Hepatocyte (in vitro differentiated cells): Measurements from ENCODE around the gene PHACTR1. TPM values are rescaled to one million over a fixed set of nuclear protein-coding genes. Genes with fewer than 3 reads are reported as not detected.
A peak's percentile ranks its signal among the peaks of the same experiment; 100 is the strongest.
"Not testable (repeated sequence)": the region's sequence is repeated elsewhere in the genome, so short reads cannot be mapped to it uniquely, and the experiment has no call there.

Source experiments
- DNase-seq: peaks from one replicate; pipeline ENCODE4 v3.0.0-alpha.2; 2016; ENCODE audit warnings: low spot score
- H2AFZ ChIP-seq: fragments of 200-600 bp; sonication (generic); 2 replicates; pipeline ENCODE4 v1.6.0; 2016; ENCODE audit warnings: antibody characterized with exemption, mild to moderate bottlenecking
- H3K27ac ChIP-seq: fragments of 200-600 bp; sonication (generic); 2 replicates; pipeline ENCODE4 v1.5.1; 2016; ENCODE audit warnings: mild to moderate bottlenecking
- H3K27me3 ChIP-seq: fragments of 200-600 bp; sonication (generic); 2 replicates; pipeline ENCODE4 v1.6.1; 2016
- H3K36me3 ChIP-seq: fragments of 200-600 bp; sonication (generic); replicated peaks from 2 replicates; pipeline ENCODE4 v1.5.1; 2016; ENCODE audit warnings: low read depth; ENCODE audit not compliant: insufficient read depth
- H3K4me1 ChIP-seq: fragments of 200-600 bp; sonication (generic); 2 replicates; pipeline ENCODE4 v1.5.1; 2016; ENCODE audit warnings: mild to moderate bottlenecking, moderate library complexity; ENCODE audit not compliant: insufficient read depth
- H3K4me2 ChIP-seq: fragments of 200-600 bp; sonication (generic); 2 replicates; pipeline ENCODE4 v1.6.0; 2016
- H3K4me3 ChIP-seq: fragments of 200-600 bp; sonication (generic); 2 replicates; pipeline ENCODE4 v1.5.1; 2016; ENCODE audit warnings: mild to moderate bottlenecking
- H3K79me2 ChIP-seq: fragments of 200-600 bp; sonication (generic); 2 replicates; pipeline ENCODE4 v1.6.0; 2017; ENCODE audit warnings: mild to moderate bottlenecking
- H3K9me2 ChIP-seq: fragments of 200-600 bp; sonication (generic); replicated peaks from 2 replicates; pipeline ENCODE4 v1.6.0; 2017; ENCODE audit warnings: mild to moderate bottlenecking; ENCODE audit not compliant: insufficient read depth
- H3K9me3 ChIP-seq: fragments of 200-600 bp; sonication (generic); 2 replicates; pipeline ENCODE4 v1.5.1; 2016; ENCODE audit warnings: low read depth, mild to moderate bottlenecking
- H4K20me1 ChIP-seq: fragments of 200-600 bp; sonication (generic); 2 replicates; pipeline ENCODE4 v1.6.0; 2016; ENCODE audit warnings: mild to moderate bottlenecking; ENCODE audit not compliant: insufficient read depth, poor library complexity, severe bottlenecking
- CTCF ChIP-seq: fragments of 200-600 bp; sonication (generic); IDR thresholded peaks from 2 replicates; pipeline ENCODE4 v1.5.1; 2016; ENCODE audit warnings: antibody characterized with exemption, mild to moderate bottlenecking; ENCODE audit not compliant: poor library complexity
- EZH2 ChIP-seq: fragments of 200-600 bp; sonication (generic); IDR thresholded peaks from 2 replicates; pipeline ENCODE4 v1.6.1; 2016; ENCODE audit warnings: antibody characterized with exemption, mild to moderate bottlenecking, borderline replicate concordance
- EZH2phosphoT487 ChIP-seq: fragments of 200-600 bp; sonication (generic); IDR thresholded peaks from one replicate; pipeline ENCODE4 v1.6.1; 2018; ENCODE audit warnings: antibody characterized with exemption, mild to moderate bottlenecking, low read depth, moderate library complexity; ENCODE audit not compliant: unreplicated experiment, severe bottlenecking
- WGBS: methylation state at CpG from one replicate; pipeline ENCODE4 v1.1.6; 2016; ENCODE audit warnings: low lambda C conversion rate; ENCODE audit errors: missing lambda C conversion rate; 5-methylcytosine and 5-hydroxymethylcytosine counted together
- polyA plus RNA-seq: library from polyadenylated mRNA; unstranded; fragments of >200 nt; fragmentation: Nextera tagmentation; extraction: Ambion mirVana; gene quantifications from 2 replicates; pipeline ENCODE4 v1.2.1, GENCODE V29; 2016
- total RNA-seq: library from RNA; depleted of rRNA; stranded (reverse); fragments of >200 nt; gene quantifications from 2 replicates; pipeline ENCODE4 v1.2.3, GENCODE V29; 2014

Gene PHACTR1
- total and polyA plus RNA-seq, 2 experiments from 2014 or later: 3.0 to 4.3 TPM

GRCh38 chr6:13319891-13320564 is 603.5 kb downstream of the PHACTR1 start:
- Histone ChIP-seq H3K9me3 (no peaks in the 10 kb centered on the region), H3K4me1 (no peaks in the 10 kb centered on the region), H3K36me3 (no peaks in the 10 kb centered on the region), H3K27ac (no peak overlapping the region), H3K9me2 (no peaks in the 10 kb centered on the region), H3K27me3 (no peaks in the 10 kb centered on the region), H3K4me3 (no peak overlapping the region), H4K20me1 (no peaks in the 10 kb centered on the region), H3K4me2 (no peak overlapping the region), H2AFZ (no peak overlapping the region), H3K79me2 (no peaks in the 10 kb centered on the region)
- TF ChIP-seq EZH2phosphoT487 (no peak), EZH2 (no peak), CTCF (no peak)
- no peak for DNase-seq
- WGBS: 92% methylated on average over 5 of the region's 5 CpGs

GRCh38 chr6:13326031-13326586 is 609.5 kb downstream of the PHACTR1 start:
- not testable (repeated sequence) for H3K9me3 ChIP-seq

GRCh38 chr6:13327691-13328075 is 611.1 kb downstream of the PHACTR1 start:
- Histone ChIP-seq H3K36me3 (no peaks in the 10 kb centered on the region), H3K9me3 (no peaks in the 10 kb centered on the region), H3K79me2 (peaks cover 19% of the 10 kb centered on the region), H2AFZ (peak overlapping the region; percentile 75), H3K9me2 (no peaks in the 10 kb centered on the region), H3K4me1 (peaks cover 10% of the 10 kb centered on the region), H3K27ac (peak overlapping the region; percentile 93), H4K20me1 (no peaks in the 10 kb centered on the region), H3K4me2 (peak overlapping the region; percentile 81), H3K4me3 (peak overlapping the region; percentile 57), H3K27me3 (no peaks in the 10 kb centered on the region)
- DNase-seq: no peak
- no peak for TF ChIP-seq EZH2
- WGBS: 3% methylated on average over 10 of the region's 10 CpGs

More at GRCh38 chr6:13326031-13326586, 609.5 kb downstream of the PHACTR1 start:
- Histone ChIP-seq H3K4me2 (peak overlapping the region; percentile 81), H3K4me1 (peaks cover 10% of the 10 kb centered on the region), H3K79me2 (peaks cover 19% of the 10 kb centered on the region)
- not testable (repeated sequence) for H3K9me2 ChIP-seq, H3K27ac ChIP-seq, DNase-seq, H3K4me3 ChIP-seq, H2AFZ ChIP-seq, H3K27me3 ChIP-seq, H4K20me1 ChIP-seq, H3K36me3 ChIP-seq
- WGBS: 67% methylated on average over 3 of the region's 3 CpGs

- H3K79me2 ChIP-seq: peaks cover 19% of the 10 kb centered on the region
- peak within 1 kb of the TSS; percentile 95 for H2AFZ ChIP-seq
- no peaks in the 10 kb centered on the region for H3K27me3 ChIP-seq
- H4K20me1 ChIP-seq: no peaks in the 10 kb centered on the region
- H3K9me2 ChIP-seq: no peaks in the 10 kb centered on the region
- H3K4me2 ChIP-seq: peak within 1 kb of the TSS; percentile 87
- no peaks in the 10 kb centered on the region for H3K9me3 ChIP-seq
- no peaks in the 10 kb centered on the region for H3K36me3 ChIP-seq
- peak; percentile 95 for DNase-seq
- WGBS: under 1% methylated on average over 42 of the region's 63 CpGs
- TF ChIP-seq EZH2phosphoT487 (no peak), CTCF (peak; percentile 16)
- H3K27ac ChIP-seq: peak within 1 kb of the TSS; percentile 93
- H3K4me3 ChIP-seq: peak within 1 kb of the TSS; percentile 57
- H3K4me1 ChIP-seq: peaks cover 10% of the 10 kb centered on the region
Observed at GRCh38 chr6:13328076-13328874, 611.7 kb downstream of the PHACTR1 start, which contains the start of gene TBC1D7. Gene TBC1D7, minus strand, starts transcription at chr6:13328537. Its CDS starts 1,639 bp downstream, at chr6:13326898.
